GM12872 (cell line): Measurements from ENCODE around the gene NTHL1.

ENCODE experiments used
- CTCF ChIP-seq: IDR thresholded peaks from 3 replicates; pipeline ENCODE4 v1.5.1; 2011; ENCODE audit warnings: low read depth, mild to moderate bottlenecking, low read length, moderate library complexity; ENCODE audit not compliant: insufficient read depth

The NTHL1 gene

GRCh38 chr16:2037115-2037514 lies 10.5 kb downstream of the NTHL1 start:
- TF ChIP-seq CTCF: no peak

DNA sequence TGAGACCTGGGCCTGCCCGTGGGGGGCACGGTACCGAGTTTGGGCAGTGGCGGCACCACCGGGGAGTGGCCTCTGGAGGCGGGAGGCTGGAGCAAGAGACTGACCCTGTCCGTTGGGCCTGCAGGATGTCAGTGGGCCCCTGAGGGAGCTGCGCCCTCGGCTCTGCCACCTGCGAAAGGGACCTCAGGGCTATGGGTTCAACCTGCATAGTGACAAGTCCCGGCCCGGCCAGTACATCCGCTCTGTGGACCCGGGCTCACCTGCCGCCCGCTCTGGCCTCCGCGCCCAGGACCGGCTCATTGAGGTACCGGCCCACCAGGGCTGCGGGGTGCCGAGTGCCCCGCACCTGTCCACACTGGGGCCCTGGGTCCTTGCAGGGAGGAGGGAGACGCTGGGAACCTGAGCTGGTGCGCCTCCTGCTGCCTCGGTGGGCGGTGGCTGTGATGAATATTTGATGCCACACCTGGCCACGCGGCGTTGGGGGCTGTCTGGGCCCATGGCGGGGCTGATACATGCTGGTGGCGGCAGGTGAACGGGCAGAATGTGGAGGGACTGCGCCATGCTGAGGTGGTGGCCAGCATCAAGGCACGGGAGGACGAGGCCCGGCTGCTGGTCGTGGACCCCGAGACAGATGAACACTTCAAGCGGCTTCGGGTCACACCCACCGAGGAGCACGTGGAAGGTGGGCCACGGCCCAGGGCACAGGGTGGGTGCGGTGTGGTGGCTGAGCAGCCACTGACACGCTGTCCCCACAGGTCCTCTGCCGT lies 11.3 kb downstream of the NTHL1 start:
- no peak for TF ChIP-seq CTCF

DNA sequence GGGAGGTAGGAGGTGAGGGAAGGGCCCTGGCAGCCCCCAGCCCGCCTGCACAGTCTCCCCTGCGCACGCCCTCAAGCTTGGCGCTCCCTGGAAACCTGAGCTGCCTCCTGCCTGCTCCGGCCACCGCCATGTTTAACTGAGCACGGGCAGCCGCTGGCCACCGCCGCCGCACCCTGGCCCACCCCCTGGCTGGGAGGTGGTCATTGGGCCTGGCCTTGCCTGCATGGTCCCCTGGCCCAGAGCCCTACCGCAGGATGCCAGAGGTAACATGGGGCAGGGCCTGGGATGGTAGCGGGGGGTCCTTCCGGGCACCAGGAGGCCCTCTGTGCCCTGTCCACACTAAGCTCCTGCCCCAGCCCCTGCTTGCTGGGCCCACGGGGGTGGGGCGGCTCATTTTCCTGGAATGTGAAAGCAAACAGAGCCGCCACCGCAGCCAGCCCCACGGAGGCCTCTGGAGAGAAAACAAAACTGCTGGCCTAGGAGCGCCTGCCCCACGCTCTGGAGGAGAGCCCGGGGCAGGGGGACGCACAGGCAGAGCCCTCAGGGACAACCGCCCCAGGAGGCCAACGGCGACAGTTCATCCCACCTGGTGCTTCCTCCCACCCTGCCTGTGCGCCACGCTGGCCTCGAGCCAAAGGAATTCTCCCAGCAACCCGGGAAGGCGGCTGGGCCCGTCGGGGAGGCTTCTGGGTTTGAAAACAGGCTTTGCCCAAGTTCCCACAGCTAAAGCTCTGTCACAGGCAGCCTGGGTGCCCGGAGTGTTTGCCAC lies 12.0 kb downstream of the NTHL1 start:
- no peak for TF ChIP-seq CTCF

DNA sequence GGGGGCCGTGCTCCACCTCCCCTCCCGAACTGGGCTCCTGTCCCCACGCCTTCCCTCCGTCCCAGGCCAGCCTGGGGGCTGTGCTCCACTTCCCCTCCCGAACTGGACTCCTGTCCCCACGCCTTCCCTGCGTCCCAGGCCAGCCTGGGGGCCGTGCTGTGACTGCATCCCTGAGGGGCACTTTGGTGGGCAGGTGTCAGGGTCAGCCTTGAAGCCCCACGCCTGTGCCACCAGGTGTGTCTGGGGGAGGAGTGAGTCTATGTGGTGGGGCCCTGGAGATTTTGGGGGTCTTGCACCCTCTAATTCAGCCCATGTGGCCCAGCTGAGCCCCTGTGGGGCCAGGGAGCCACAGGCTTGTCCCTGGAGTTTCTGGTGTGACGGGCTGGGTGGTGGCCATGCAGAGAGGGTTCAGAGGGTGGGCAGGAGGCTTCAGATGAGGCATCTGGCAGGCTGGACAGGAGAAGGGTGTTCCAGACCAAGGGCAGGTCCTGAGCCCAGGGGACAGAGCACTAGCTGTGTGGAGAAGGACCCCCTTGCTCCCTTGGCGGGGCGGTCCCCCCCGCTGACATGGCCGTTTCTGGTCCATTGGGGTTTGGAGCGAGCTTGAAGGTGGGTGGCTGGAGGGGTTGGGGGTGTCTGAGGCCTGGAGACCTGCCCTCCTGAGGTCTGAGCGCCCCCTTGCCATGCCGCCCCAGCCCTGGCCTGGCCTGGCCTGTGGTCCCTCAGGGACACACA lies 12.8 kb downstream of the NTHL1 start:
- TF ChIP-seq CTCF: no peak

GRCh38 chr16:2033057-2033908 lies 14.4 kb downstream of the NTHL1 start:
- TF ChIP-seq CTCF: no peak

GRCh38 chr16:2032285-2033056 lies 15.2 kb downstream of the NTHL1 start:
- TF ChIP-seq CTCF: no peak
